GM12801 (cell line): ENCODE measurements around the gene KIT.

Source experiments
- TF ChIP-seq, protein P1 (sequence below): IDR thresholded peaks from one replicate; pipeline ENCODE4 v1.5.1; 2011; ENCODE audit warnings: control low read depth; ENCODE audit not compliant: insufficient read length; ENCODE audit errors: extremely low read depth

Gene KIT

DNA sequence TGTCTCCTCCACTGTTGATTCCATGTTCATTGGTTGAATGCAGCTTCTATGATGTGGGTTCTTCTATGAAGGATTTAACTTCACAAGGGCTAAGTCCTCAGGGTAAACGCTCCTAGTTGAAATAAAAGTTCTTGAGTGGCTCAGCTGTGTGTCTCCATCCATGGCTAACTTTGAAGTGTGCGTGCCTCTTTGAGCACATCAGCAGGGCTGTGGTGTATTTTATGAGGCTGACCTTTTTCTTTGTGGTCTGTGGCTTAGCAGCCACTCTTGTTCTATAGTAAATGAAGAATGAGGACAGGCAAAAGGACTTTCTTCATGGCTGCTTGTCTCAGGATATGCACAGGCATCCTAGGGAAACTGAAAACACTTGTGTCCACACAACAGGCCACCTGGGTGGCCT is 88.5 kb downstream of the KIT start:
- TF ChIP-seq, protein P1, sequence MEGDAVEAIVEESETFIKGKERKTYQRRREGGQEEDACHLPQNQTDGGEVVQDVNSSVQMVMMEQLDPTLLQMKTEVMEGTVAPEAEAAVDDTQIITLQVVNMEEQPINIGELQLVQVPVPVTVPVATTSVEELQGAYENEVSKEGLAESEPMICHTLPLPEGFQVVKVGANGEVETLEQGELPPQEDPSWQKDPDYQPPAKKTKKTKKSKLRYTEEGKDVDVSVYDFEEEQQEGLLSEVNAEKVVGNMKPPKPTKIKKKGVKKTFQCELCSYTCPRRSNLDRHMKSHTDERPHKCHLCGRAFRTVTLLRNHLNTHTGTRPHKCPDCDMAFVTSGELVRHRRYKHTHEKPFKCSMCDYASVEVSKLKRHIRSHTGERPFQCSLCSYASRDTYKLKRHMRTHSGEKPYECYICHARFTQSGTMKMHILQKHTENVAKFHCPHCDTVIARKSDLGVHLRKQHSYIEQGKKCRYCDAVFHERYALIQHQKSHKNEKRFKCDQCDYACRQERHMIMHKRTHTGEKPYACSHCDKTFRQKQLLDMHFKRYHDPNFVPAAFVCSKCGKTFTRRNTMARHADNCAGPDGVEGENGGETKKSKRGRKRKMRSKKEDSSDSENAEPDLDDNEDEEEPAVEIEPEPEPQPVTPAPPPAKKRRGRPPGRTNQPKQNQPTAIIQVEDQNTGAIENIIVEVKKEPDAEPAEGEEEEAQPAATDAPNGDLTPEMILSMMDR, result no peak

DNA sequence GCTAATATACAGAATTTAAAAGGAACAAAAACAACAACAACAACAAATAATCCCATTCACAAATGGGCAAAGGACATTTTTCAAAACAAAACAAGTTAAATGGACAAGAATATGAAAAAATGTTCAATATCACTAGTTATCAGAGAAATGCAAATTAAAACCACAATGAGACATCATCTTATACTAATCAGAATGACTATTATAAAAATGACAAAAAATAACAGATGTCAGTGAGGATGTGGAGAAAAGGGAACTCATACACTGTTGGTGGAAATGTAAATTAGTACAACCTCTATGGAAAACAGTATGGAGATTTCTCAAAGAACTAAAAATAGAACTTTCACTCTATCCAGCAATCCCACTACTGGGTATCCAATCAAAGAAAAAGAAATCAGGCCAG is 92.6 kb downstream of the KIT start:
- TF ChIP-seq, protein P1, result no peak

DNA sequence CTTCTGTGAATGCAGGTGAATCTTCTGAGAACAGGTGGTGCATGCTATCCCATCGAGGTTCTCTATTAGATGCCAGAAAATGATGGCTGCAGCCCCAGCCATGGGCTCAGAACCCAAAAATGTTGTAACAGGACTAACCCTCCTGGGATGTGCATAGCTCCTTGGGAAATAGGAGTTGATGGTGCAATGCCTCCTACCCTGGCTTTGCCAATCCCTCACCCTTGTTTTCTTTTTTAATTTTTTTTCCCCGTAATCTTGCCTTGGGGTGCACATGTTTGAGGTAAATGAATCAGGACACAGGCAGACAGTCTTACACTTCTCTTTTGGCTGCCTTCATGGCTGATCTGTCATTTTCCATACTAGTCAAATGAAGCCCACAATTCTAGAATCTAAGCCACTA is 96.6 kb downstream of the KIT start:
- TF ChIP-seq, protein P1, result no peak

DNA sequence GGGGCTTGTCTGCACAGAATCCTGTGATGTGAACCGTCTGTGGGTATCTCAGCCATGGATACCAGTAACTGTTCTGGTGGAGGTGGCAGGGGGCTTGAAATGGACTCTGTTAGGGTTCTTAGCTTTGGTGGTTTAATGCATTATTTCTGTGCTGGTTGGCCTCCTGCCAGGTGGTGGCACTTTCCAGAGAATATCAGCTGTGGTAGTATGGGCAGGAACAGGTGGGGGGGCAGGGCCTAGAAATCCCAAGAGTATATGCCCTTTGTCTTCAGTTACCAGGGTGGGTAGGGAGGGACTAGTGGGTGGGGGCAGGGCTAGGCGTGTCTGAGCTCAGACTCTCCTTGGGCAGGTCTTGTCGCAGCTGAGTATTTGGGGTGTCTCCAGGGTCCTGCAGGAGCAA is 106.7 kb downstream of the KIT start:
- TF ChIP-seq, protein P1, result no peak

DNA sequence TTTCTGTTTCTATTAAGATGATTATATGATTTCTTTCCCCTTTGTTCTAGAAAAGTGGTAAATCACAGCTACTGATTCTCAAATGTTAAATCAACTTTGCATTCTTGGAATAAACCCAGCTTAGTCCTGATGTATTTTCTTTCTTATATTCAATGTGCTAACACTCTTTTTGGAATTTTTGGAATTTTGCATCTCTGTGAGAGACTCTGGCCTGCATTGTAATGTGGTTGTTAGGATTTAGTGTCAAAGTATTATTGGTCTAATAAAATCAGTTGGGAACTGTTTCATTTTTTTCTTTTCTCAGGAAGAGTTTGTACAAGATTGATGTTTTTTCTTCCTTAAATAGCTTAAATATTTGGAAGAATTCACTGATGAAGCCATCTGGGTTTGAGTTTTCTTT is 109.6 kb downstream of the KIT start:
- TF ChIP-seq, protein P1, result no peak

DNA sequence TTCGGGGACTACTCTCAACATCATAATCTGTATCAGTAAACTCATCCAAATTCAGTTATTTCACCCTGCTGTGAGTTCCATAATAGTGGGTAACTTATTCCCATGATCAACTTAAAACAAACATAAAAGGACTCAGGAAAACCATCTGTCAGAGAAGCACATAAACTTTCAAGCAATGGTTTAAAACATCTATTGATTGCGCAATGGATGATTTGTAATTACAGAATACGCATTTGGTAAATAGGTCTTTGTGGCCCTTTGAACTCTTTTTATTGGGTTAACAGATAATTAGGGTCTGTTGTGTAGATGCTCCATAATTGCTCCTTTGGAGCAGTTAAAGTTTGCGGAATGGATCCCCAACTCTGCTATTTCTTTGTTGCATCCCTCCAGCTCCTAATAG is 115.3 kb downstream of the KIT start:
- TF ChIP-seq, protein P1, result no peak

DNA sequence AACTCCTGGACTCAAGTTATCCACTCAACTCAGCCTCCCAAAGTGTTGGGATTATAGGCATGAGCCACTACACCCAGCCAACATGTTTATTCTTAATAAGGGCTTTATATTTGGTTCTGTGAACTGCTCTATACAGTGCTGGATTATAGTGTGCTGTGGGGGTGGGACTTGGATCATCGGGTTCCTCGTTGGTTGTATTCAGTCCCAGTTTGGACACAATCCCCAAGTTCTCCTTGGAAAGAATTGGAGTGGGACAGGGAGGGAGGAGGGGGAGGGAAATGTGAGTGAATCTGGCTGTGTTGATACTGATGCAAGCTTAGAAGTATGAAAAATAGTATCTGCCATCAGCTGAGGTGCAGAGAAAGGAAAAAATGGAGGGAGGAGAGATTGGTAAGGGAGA is 121.3 kb downstream of the KIT start:
- TF ChIP-seq, protein P1, result no peak
